Fibroblast of villous mesenchyme (primary cell): ENCODE results near the gene TXNDC11. TPM values are rescaled to one million over a fixed set of nuclear protein-coding genes. Genes with fewer than 3 reads are reported as not detected.

Source experiments
- DNase-seq: peaks from one replicate; pipeline ENCODE4 v3.0.0-alpha.2; 2010; ENCODE audit warnings: low read depth
- H3K4me3 ChIP-seq: 2 replicates; pipeline ENCODE4 v1.5.1; 2011; ENCODE audit warnings: low read depth, mild to moderate bottlenecking, low read length
- total RNA-seq: library from RNA; depleted of rRNA; stranded (reverse); fragments of >200 nt; gene quantifications from 2 replicates; pipeline ENCODE4 v1.2.3, GENCODE V29; 2012
- TF ChIP-seq, protein P1 (sequence below): IDR thresholded peaks from 2 replicates; pipeline ENCODE4 v1.5.1; 2012; ENCODE audit warnings: low read depth, mild to moderate bottlenecking, low read length; ENCODE audit not compliant: insufficient read depth

TXNDC11 gene
- total RNA-seq, 1 donor: 30.2 TPM

DNA sequence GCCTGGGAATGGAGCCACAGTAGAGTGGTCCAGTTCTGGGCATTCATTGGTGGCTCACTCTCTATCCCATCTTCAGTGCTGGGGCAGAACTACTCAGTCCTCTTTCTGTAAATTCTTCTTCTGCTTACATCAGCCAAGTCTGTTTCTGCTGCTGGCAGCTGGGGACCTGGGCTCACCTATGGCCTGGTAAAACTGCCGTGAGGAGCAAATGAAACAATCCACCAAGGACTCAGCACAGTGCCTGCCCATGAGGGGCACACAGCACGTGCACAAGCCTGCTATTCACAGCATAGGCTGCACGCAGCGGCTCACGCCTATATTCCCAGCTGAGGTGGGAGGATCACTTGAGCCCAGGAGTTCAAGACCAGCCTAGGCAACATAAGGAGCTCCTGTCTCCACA is 105.3 kb downstream of the TXNDC11 start:
- TF ChIP-seq, protein P1, sequence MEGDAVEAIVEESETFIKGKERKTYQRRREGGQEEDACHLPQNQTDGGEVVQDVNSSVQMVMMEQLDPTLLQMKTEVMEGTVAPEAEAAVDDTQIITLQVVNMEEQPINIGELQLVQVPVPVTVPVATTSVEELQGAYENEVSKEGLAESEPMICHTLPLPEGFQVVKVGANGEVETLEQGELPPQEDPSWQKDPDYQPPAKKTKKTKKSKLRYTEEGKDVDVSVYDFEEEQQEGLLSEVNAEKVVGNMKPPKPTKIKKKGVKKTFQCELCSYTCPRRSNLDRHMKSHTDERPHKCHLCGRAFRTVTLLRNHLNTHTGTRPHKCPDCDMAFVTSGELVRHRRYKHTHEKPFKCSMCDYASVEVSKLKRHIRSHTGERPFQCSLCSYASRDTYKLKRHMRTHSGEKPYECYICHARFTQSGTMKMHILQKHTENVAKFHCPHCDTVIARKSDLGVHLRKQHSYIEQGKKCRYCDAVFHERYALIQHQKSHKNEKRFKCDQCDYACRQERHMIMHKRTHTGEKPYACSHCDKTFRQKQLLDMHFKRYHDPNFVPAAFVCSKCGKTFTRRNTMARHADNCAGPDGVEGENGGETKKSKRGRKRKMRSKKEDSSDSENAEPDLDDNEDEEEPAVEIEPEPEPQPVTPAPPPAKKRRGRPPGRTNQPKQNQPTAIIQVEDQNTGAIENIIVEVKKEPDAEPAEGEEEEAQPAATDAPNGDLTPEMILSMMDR: no peak
- no peak for DNase-seq
- H3K4me3 ChIP-seq: no peak overlapping the region

DNA sequence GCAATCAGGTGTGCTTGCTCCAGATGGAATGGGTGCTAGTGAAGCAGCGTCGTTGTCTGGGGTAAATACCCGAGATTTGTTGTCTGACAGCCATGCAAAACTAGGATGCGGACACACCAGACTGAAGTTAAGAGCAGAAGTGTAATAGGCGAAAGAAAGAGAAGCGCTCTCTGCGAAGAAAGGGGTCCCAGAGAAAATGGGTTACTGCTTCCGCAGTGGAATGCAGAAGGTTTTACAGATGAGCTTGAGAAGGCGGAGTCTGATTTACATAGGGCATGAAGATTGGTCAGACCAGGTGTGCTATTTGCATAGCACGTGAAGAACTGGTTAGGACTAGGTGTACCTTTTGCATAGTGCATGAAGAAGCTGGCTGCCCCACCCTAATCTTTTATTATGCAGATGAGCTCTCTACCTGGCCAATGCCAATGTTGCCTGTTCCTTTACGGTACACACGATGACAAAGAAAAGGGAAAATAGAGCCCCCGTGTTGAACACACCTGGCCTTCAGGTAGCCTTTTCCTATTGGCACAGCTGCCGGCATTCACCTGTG is 106.4 kb downstream of the TXNDC11 start:
- no peak overlapping the region for H3K4me3 ChIP-seq
- DNase-seq: no peak
- TF ChIP-seq, protein P1: no peak

DNA sequence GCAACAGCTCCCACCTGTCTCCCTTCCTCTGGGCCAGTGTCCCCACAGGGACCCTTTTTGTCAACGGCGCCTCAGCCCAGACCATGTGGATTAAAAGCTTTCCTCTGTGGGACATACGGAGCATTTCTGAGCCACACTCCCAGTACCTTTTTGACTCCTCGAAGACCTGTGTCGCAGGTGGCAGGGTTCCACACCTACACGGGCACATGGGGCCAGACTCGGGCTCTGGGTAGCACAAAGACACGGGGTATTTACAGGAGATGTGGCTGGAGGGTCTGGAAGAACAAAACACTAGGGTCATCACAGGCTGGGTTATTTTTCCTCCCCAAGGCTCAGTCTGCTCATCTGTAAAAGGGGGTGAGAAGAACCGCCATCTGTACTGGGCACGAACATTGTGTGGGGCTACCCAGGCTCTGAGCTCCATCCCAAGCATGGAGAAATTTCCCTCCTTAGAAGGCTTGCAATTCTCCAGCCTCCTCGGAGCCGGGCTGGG is 106.9 kb downstream of the TXNDC11 start:
- TF ChIP-seq, protein P1: no peak
- H3K4me3 ChIP-seq: no peak overlapping the region
- no peak for DNase-seq

DNA sequence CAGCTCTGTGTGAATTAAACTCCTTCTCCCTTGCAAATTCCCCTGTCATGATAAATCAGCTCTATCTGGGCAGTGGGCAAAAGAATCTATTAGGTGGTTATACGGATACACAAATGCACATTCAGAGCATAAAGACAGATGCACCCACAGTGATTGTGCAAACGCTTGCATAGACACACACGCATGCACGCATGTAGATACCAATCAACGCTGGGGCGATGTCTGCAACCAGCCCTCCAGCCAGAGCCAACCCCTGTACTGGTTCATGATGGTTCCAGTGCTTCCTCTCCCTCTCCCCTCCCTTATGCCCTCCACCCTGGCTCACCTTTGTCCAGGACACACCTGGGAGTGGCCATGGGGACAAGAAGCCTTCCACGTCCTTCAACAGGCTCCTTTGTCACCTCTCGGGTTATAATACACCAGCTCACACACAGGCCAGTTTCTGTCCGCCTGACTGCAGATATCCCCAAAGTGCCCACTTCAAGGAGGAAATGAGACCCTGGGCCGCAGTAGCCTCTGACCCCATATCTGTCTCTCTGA is 107.5 kb downstream of the TXNDC11 start:
- DNase-seq: no peak
- H3K4me3 ChIP-seq: no peak overlapping the region
- TF ChIP-seq, protein P1: no peak

DNA sequence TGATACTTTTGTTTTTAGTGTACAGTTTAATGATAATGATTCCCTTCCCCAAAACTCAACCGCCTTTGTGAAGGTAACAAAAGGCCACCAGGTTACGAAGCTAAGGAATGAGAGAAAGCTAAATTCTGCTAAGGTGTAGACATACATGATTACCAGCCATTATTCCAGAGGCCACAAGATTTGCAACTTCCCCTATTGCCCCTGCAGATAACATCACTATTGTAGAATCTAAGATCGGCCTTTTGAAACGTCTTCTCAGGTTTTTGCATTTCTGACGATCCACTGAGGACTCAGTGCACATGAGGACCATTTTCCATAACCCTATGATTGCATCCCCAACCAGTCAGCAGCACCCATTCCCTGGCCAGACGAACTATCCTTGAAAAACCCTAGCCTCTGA is 108.3 kb downstream of the TXNDC11 start:
- no peak overlapping the region for H3K4me3 ChIP-seq
- no peak for DNase-seq
- TF ChIP-seq, protein P1: no peak

DNA sequence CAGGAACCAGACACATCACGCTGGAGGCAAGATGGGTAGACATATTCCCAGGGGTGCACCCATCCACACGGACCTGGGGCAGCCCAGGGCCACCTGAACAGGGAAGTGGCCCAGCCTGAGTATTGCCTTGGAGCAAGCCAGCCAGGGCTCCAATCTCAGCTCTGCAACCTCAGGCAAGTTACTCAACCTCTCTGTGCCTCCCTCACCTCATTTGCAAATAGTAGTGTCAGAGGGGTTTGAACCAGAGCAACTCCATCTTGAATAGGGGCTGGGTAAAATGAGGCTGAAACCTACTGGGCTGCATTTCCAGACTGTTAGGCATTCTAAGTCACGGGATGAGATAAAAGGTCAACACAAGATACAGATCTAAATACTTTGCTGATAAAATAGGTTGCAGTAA is 109.5 kb downstream of the TXNDC11 start:
- H3K4me3 ChIP-seq: no peak overlapping the region
- no peak for DNase-seq
- TF ChIP-seq, protein P1: no peak

DNA sequence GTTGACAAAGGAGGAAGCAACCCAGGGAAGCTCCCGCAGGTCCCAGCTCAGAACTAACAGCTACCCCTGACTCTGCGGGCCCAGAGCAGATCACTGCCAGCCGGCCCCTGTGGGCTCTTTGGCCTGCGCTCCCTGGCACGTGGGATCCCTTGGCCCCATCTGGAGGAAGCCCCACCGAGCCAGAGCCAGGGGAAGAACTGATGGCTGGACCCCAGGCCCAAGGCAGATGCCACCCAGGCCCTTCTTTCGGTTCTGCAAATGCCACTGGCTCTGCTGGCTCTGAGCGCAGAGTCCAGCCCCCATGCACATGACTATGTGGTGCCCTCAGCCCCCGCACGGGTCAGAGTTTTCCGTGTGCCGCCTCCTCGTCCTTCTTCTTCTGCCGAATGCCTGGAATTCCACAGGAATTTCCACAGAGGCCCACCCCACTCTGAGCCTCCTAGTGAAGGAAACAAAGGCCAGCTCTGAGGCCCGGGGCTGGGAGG is 110.2 kb downstream of the TXNDC11 start:
- TF ChIP-seq, protein P1: no peak
- peak; percentile 89 for DNase-seq
- no peak overlapping the region for H3K4me3 ChIP-seq
